Neural progenitor cell (in vitro differentiated cells): ENCODE measurements around the gene MAST1.
"Not testable (repeated sequence)": the region's sequence is repeated elsewhere in the genome, so short reads cannot be mapped to it uniquely, and the experiment has no call there.

ENCODE experiments used
- CTCF ChIP-seq: fragments of 200-600 bp; sonication (generic); IDR thresholded peaks from 2 replicates; pipeline ENCODE4 v1.5.1; 2017; ENCODE audit warnings: antibody characterized with exemption, mild to moderate bottlenecking
- EZH2 ChIP-seq: fragments of 200-600 bp; sonication (generic); IDR thresholded peaks from 2 replicates; pipeline ENCODE4 v1.6.1; 2017; ENCODE audit warnings: antibody characterized with exemption, mild to moderate bottlenecking, moderate library complexity
- EZH2phosphoT487 ChIP-seq: fragments of 200-600 bp; sonication (generic); IDR thresholded peaks from 2 replicates; pipeline ENCODE4 v1.6.1; 2017; ENCODE audit warnings: antibody characterized with exemption

GRCh38 chr19:12890299-12890786 lies 52.0 kb downstream of the MAST1 start:
- TF ChIP-seq EZH2phosphoT487, CTCF, EZH2: not testable (repeated sequence)
